ENCODE data around the gene ECI1. TPM values are rescaled to one million over a fixed set of nuclear protein-coding genes. Genes with fewer than 3 reads are reported as not detected.

Gene ECI1
- total and polyA plus RNA-seq, 2 of the 4 experiments (the other 2 are of a cell fraction): 20.3 to 30.1 TPM

DNA sequence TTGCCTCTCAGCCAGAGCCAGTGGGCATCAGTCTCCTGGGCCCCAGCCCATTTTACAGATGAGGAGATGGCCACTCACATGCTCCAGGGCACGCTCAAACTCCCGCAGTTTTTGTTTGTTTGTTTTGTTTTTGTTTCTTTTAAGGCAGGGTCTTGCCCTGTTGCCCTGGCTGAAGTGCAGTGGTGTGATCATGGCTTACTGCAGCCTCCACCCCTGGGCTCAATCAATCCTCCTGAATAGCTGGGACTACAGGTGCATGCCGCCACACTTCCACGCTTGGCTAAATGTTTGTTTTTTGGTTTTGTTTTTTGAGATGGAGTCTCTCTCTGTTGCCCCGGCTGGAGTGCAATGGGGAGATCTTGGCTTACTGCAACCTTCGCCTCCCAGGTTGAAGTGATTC, 24.5 kb downstream of the ECI1 start:
- Histone ChIP-seq H3K23ac (ENCODE audit: low read depth, low read length) (no peak overlapping the region), H4K20me1 (ENCODE audit: insufficient read depth, low read length) (peaks cover 24% of the 10 kb centered on the region), H3K9me3 (ENCODE audit: control insufficient read depth, insufficient read depth, low read length) (no peaks in the 10 kb centered on the region), H3K18ac (ENCODE audit: low read depth, low read length) (no peak overlapping the region), H3K4me2 (ENCODE audit: low read depth, low read length) (no peak overlapping the region), H4K91ac (ENCODE audit: insufficient read depth, low read depth, low read length) (no peak overlapping the region), H2BK120ac (ENCODE audit: low read depth, low read length) (no peak overlapping the region), H3K79me1 (ENCODE audit: low read depth in 1 of 2, low read length in 2 of 2) (peaks cover 2 to 45% of the 10 kb centered on the region in 2 experiments; a peak in 3 of 4 replicates), H3K4me3 (ENCODE audit: insufficient read depth, low read depth, low read length) (no peak overlapping the region), H2BK20ac (ENCODE audit: low read depth, low read length) (no peak overlapping the region), H2AFZ (replicated peaks; ENCODE audit: low read length, poor library complexity) (no peak overlapping the region), H3K14ac (replicated peaks; ENCODE audit: low read depth, low read length) (no peak overlapping the region), H2BK15ac (ENCODE audit: low read depth, low read length) (no peak overlapping the region), H3K27me3 (ENCODE audit: control insufficient read depth, insufficient read depth, low read length) (no peaks in the 10 kb centered on the region), H2AK9ac (replicated peaks; ENCODE audit: low read depth, low read length, poor library complexity) (peak overlapping the region; percentile 82), H3K27ac (ENCODE audit: insufficient read depth, low read length) (no peak overlapping the region), H4K8ac (ENCODE audit: low read depth in 2 of 2, low read length in 2 of 2) (no peak overlapping the region), H3K36me3 (ENCODE audit: control insufficient read depth, insufficient read depth, low read length) (peaks cover 29% of the 10 kb centered on the region), H3K9me1 (ENCODE audit: insufficient read depth, low read length) (peaks cover 15% of the 10 kb centered on the region; the same call in 1 of the 2 replicates), H3K4ac (ENCODE audit: low read depth, low read length) (no peak overlapping the region), H2AK5ac (ENCODE audit: low read depth, low read length) (no peak overlapping the region), H3K4me1 (ENCODE audit: control insufficient read depth, insufficient read depth, low read length) (peaks cover 12% of the 10 kb centered on the region), H4K5ac (ENCODE audit: low read depth, low read length) (no peak overlapping the region), H2BK5ac (ENCODE audit: low read depth, low read length, poor library complexity, severe bottlenecking) (no peak overlapping the region), H3K9ac (ENCODE audit: low read depth, low read length) (no peak overlapping the region), H3K56ac (ENCODE audit: extremely low read depth, insufficient read depth, low read length) (no peak overlapping the region)
- BruUV-seq (replicated peaks): no TSS peak
- ATAC-seq (ENCODE audit: low read depth): no peak
- TF ChIP-seq RAD21 (IDR thresholded peaks at IDR 0.05; ENCODE audit: low read length): no peak
- TF ChIP-seq NFE2L2 (IDR thresholded peaks at IDR 0.05; ENCODE audit: low read depth, low read length): no peak
- no peak for TF ChIP-seq MAZ (IDR thresholded peaks at IDR 0.05; ENCODE audit: borderline replicate concordance, low read depth, low read length)
- TF ChIP-seq MXI1 (IDR thresholded peaks at IDR 0.05; ENCODE audit: borderline replicate concordance, low read depth, low read length): no peak
- TF ChIP-seq RCOR1 (IDR thresholded peaks at IDR 0.05; ENCODE audit: insufficient replicate concordance, low read length): no peak
- TF ChIP-seq, protein P1, sequence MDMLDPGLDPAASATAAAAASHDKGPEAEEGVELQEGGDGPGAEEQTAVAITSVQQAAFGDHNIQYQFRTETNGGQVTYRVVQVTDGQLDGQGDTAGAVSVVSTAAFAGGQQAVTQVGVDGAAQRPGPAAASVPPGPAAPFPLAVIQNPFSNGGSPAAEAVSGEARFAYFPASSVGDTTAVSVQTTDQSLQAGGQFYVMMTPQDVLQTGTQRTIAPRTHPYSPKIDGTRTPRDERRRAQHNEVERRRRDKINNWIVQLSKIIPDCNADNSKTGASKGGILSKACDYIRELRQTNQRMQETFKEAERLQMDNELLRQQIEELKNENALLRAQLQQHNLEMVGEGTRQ (IDR thresholded peaks at IDR 0.05; ENCODE audit: low read depth, low read length): no peak
- TF ChIP-seq MAFK (IDR thresholded peaks at IDR 0.05; ENCODE audit: low read depth, low read length): no peak
- no peak for TF ChIP-seq FOS (IDR thresholded peaks at IDR 0.05; ENCODE audit: low read depth, low read length)
- TF ChIP-seq, protein P2, sequence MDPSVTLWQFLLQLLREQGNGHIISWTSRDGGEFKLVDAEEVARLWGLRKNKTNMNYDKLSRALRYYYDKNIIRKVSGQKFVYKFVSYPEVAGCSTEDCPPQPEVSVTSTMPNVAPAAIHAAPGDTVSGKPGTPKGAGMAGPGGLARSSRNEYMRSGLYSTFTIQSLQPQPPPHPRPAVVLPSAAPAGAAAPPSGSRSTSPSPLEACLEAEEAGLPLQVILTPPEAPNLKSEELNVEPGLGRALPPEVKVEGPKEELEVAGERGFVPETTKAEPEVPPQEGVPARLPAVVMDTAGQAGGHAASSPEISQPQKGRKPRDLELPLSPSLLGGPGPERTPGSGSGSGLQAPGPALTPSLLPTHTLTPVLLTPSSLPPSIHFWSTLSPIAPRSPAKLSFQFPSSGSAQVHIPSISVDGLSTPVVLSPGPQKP (IDR thresholded peaks at IDR 0.05; ENCODE audit: borderline replicate concordance, low read depth, low read length): no peak
- TF ChIP-seq CHD1 (IDR thresholded peaks at IDR 0.05; ENCODE audit: low read depth, low read length): no peak
- TF ChIP-seq BHLHE40 (IDR thresholded peaks at IDR 0.05; ENCODE audit: low read depth, low read length): no peak
- no peak for TF ChIP-seq RFX5 (IDR thresholded peaks at IDR 0.05; ENCODE audit: low read depth, low read length)
- TF ChIP-seq, protein P3, sequence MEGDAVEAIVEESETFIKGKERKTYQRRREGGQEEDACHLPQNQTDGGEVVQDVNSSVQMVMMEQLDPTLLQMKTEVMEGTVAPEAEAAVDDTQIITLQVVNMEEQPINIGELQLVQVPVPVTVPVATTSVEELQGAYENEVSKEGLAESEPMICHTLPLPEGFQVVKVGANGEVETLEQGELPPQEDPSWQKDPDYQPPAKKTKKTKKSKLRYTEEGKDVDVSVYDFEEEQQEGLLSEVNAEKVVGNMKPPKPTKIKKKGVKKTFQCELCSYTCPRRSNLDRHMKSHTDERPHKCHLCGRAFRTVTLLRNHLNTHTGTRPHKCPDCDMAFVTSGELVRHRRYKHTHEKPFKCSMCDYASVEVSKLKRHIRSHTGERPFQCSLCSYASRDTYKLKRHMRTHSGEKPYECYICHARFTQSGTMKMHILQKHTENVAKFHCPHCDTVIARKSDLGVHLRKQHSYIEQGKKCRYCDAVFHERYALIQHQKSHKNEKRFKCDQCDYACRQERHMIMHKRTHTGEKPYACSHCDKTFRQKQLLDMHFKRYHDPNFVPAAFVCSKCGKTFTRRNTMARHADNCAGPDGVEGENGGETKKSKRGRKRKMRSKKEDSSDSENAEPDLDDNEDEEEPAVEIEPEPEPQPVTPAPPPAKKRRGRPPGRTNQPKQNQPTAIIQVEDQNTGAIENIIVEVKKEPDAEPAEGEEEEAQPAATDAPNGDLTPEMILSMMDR (conservative IDR thresholded peaks at IDR 0.05; ENCODE audit: low read depth, low read length): no peak
- no peak for TF ChIP-seq SMC3 (IDR thresholded peaks at IDR 0.05; ENCODE audit: low read depth, low read length)
- TF ChIP-seq CEBPB (IDR thresholded peaks at IDR 0.05; ENCODE audit: low read depth, low read length): no peak
- TF ChIP-seq POLR2A (IDR thresholded peaks at IDR 0.05; ENCODE audit: low read depth, low read length): no peak
- WGBS, 2 experiments (ENCODE audit: extremely low coverage in 2 of 2, insufficient read length in 1 of 2): 100% methylated on average over 1 of the region's 6 CpGs; no CpG with 5 or more reads in 1 of the 2 experiments
- in situ Hi-C loops (cut with MboI; ENCODE audit: low sequenced_read_pairs): no loop called here
- CTCF ChIA-PET: interaction anchor here (0.6 kb wide), 1 partner anchor 325 kb away, joined by 4 read pairs; no protein-coding TSS in a partner anchor
- dilution Hi-C loops (cut with HindIII; ENCODE audit: low sequenced_read_pairs, unreplicated experiment): no loop called here
- intact Hi-C loops (cut with micrococcal nuclease): no loop called here
- POLR2A ChIA-PET (ENCODE audit: unreplicated experiment): no interaction called here
- DNase-seq: no peak

Measured in IMR-90 (cell line).